HepG2 (cell line): ENCODE results near the gene PLXNC1. TPM values are rescaled to one million over a fixed set of nuclear protein-coding genes. Genes with fewer than 3 reads are reported as not detected.
A peak's percentile ranks its signal among the peaks of the same experiment; 100 is the strongest.

ENCODE experiments used
- ADNP ChIP-seq: sonication (generic); formaldehyde crosslinking; IDR thresholded peaks from 2 replicates; pipeline ENCODE4 v1.4.0; 2020; ENCODE audit warnings: missing genetic modification reagents
- AKNA ChIP-seq: sonication (generic); formaldehyde crosslinking; IDR thresholded peaks from 2 replicates; pipeline ENCODE4 v1.4.0; 2020; ENCODE audit warnings: missing genetic modification reagents, borderline replicate concordance
- ATF7-NPFF ChIP-seq: sonication (generic); formaldehyde crosslinking; IDR thresholded peaks from 2 replicates; pipeline ENCODE4 v1.8.1; 2023; ENCODE audit warnings: mild to moderate bottlenecking, low read depth, missing genetic modification reagents, moderate library complexity
- BRD4 ChIP-seq: sonication (generic); formaldehyde crosslinking; IDR thresholded peaks from 2 replicates; pipeline ENCODE4 v1.4.0; 2020; ENCODE audit warnings: missing genetic modification reagents
- HCFC1 ChIP-seq: fragments of 150-350 bp; IDR thresholded peaks from 2 replicates; pipeline ENCODE4 v1.6.1; 2014; ENCODE audit warnings: low read depth, low read length
- HDAC1 ChIP-seq: sonication (generic); formaldehyde crosslinking; IDR thresholded peaks from 2 replicates; pipeline ENCODE4 v1.5.1; 2020; ENCODE audit warnings: mild to moderate bottlenecking, missing genetic modification reagents
- HDAC2 ChIP-seq: sonication (generic); formaldehyde crosslinking; IDR thresholded peaks from 2 replicates; pipeline ENCODE4 v1.4.0; 2020; ENCODE audit warnings: missing genetic modification reagents
- MIER2 ChIP-seq: IDR thresholded peaks from 2 replicates; pipeline ENCODE4 v1.6.1; 2016; ENCODE audit warnings: missing biosample characterization, missing genetic modification reagents
- SNRNP70 ChIP-seq: fragments of 200-400 bp; formaldehyde crosslinking; IDR thresholded peaks from 2 replicates; pipeline ENCODE4 v1.6.1; 2017; ENCODE audit warnings: mild to moderate bottlenecking, low read depth, low read length, moderate library complexity
- SOX5 ChIP-seq: IDR thresholded peaks from 2 replicates; pipeline ENCODE4 v1.6.1; 2016; ENCODE audit warnings: borderline replicate concordance
- TRAFD1 ChIP-seq: sonication (generic); formaldehyde crosslinking; IDR thresholded peaks from 2 replicates; pipeline ENCODE4 v1.5.1; 2020; ENCODE audit warnings: missing genetic modification reagents, mild to moderate bottlenecking, borderline replicate concordance
- ZBTB2 ChIP-seq: sonication (generic); formaldehyde crosslinking; IDR thresholded peaks from 2 replicates; pipeline ENCODE4 v1.8.0; 2022; ENCODE audit warnings: low read depth, missing genetic modification reagents
- ZBTB26 ChIP-seq: IDR thresholded peaks from 2 replicates; pipeline ENCODE4 v1.6.1; 2016; ENCODE audit warnings: missing compliant biosample characterization, missing genetic modification reagents, borderline replicate concordance
- ZNF263 ChIP-seq: sonication (generic); formaldehyde crosslinking; IDR thresholded peaks from 2 replicates; pipeline ENCODE4 v1.4.0; 2020; ENCODE audit warnings: missing genetic modification reagents
- ZNF33B ChIP-seq: sonication (generic); formaldehyde crosslinking; IDR thresholded peaks from 2 replicates; pipeline ENCODE4 v1.5.1; 2020; ENCODE audit warnings: mild to moderate bottlenecking, missing genetic modification reagents
- ZNF362 ChIP-seq: sonication (generic); formaldehyde crosslinking; IDR thresholded peaks from 2 replicates; pipeline ENCODE4 v1.4.0; 2020; ENCODE audit warnings: missing genetic modification reagents, mild to moderate bottlenecking, borderline replicate concordance
- polyA plus RNA-seq, 8 experiments: library from polyadenylated mRNA; depleted of rRNA in 3 of 8; stranded (reverse) in 7 of 8; unstranded in 1 of 8; fragments of >200 nt; fragmentation: Illumina TruSeq in 4 of 8; extraction: Trizol in 4 of 8; gene quantifications; 2 replicates each; pipeline versions ENCODE4 v1.2.1 to v1.2.3, GENCODE V29; 2011 to 2016; ENCODE audit warnings: low read depth in 4 of 8, missing spikeins in 1 of 8, mixed read lengths in 1 of 8; ENCODE audit not compliant: insufficient read depth in 1 of 8
- total RNA-seq, 5 experiments: library from RNA; depleted of rRNA; stranded (reverse); fragments of >200 nt; fragmentation: Illumina TruSeq; extraction: Trizol; gene quantifications; 2 replicates each; pipeline ENCODE4 v1.2.3, GENCODE V29; 2016; ENCODE audit warnings: low read depth in 1 of 5

The PLXNC1 gene
- total and polyA plus RNA-seq, 2 of the 13 experiments (the other 11 are each of a cell fraction or from before 2014, with no cell fraction given) = 6.6 to 11.2 TPM

GRCh38 chr12:94183708-94184379, 35.5 kb downstream of the PLXNC1 start (continued):
- TF ChIP-seq ZBTB26 (CRISPR knock-in tag) = peak; percentile 85
- TF ChIP-seq ZNF263 (CRISPR knock-in tag) = no peak
- TF ChIP-seq ZNF362 (CRISPR knock-in tag) = 0 out of 2 replicates have a peak, but pooled peaks have one; percentile 63
- TF ChIP-seq BRD4 (CRISPR knock-in tag) = no peak
- no peak for TF ChIP-seq AKNA (CRISPR knock-in tag)
- peak; percentile 71; the same call in 1 of the 2 replicates for TF ChIP-seq HDAC2 (CRISPR knock-in tag)
- TF ChIP-seq ADNP (CRISPR knock-in tag) = peak; percentile 90
- 0 out of 2 replicates have a peak, but pooled peaks have one; percentile 47 for TF ChIP-seq ZNF33B (CRISPR knock-in tag)
- TF ChIP-seq TRAFD1 (CRISPR knock-in tag) = no peak
- no peak for TF ChIP-seq ATF7-NPFF (CRISPR knock-in tag)
- TF ChIP-seq HDAC1 (CRISPR knock-in tag) = peak; percentile 66
- TF ChIP-seq SOX5 = peak; percentile 74; the same call in 1 of the 2 replicates
- no peak for TF ChIP-seq SNRNP70
- no peak for TF ChIP-seq HCFC1
- TF ChIP-seq ZBTB2 (CRISPR knock-in tag) = no peak
- no peak for TF ChIP-seq MIER2 (CRISPR knock-in tag)
